ENCODE results near the gene MISP3. TPM values are rescaled to one million over a fixed set of nuclear protein-coding genes. Genes with fewer than 3 reads are reported as not detected.
"Not testable (repeated sequence)": the region's sequence is repeated elsewhere in the genome, so short reads cannot be mapped to it uniquely, and the experiment has no call there.

The MISP3 gene
- 1 to 10 TPM; 4.6 to 6.4 (median 5.0) TPM for total RNA-seq

DNA sequence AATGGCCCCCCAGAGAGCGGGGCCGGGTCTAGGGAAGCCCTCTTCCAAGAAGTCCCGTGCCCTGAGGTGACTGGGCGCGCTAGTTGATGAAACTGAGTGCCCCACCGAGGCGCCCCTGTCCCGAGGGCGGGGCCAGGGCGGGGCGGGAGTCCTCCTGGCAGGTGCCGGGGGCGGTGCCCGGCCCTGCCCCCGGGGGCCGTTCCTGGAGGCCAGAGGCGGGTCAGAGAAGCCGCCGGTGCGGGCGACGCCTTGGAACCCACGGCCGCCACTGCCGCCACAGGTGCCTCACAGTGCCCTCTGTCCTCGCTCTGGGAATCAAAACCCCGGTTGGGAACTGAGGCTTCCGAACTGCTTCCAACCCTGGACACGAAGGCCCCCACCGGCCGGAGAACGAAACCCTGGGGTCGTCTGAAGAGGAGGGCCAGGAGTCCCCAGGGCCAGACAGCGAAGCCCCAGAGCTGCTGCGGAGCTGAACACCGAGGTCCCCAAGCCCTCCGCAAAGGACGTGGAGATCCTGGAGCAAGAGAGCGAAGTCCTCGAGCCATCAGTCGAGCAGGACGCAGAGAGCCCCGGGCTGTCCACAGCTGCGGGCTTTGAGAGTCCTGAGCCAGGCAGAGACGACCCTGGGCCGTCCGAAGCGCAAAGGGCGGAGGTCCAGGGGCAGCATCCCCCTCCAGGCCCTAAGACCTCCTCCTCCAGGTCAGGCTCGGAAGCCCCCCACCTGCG lies at the start of gene MISP3:
MISP3 (plus strand) TSS at position 252 of the 726 bp plus-strand sequence. CDS start 524 bp downstream, outside the sequence.
- H3K4me1 ChIP-seq = no peaks in the 10 kb centered on the region
- H3K27ac ChIP-seq = peak within 1 kb of the TSS; percentile 86 to 93
- no peaks in the 10 kb centered on the region for H3K9me3 ChIP-seq
- peak within 1 kb of the TSS; percentile 63 to 73 (median 71) for H3K4me3 ChIP-seq
- H3K27me3 ChIP-seq = no peaks in the 10 kb centered on the region
- DNase-seq (ENCODE audit: low spot score in 2 of 2) = no peak
- no peaks in the 10 kb centered on the region for H3K36me3 ChIP-seq
- intact Hi-C loops (cut with DNase I; ENCODE audit: low total_unique reads) = loop anchor here (10.0 kb wide), 1 partner anchor 188 kb away; no protein-coding TSS in a partner anchor
- TF ChIP-seq, protein P1, sequence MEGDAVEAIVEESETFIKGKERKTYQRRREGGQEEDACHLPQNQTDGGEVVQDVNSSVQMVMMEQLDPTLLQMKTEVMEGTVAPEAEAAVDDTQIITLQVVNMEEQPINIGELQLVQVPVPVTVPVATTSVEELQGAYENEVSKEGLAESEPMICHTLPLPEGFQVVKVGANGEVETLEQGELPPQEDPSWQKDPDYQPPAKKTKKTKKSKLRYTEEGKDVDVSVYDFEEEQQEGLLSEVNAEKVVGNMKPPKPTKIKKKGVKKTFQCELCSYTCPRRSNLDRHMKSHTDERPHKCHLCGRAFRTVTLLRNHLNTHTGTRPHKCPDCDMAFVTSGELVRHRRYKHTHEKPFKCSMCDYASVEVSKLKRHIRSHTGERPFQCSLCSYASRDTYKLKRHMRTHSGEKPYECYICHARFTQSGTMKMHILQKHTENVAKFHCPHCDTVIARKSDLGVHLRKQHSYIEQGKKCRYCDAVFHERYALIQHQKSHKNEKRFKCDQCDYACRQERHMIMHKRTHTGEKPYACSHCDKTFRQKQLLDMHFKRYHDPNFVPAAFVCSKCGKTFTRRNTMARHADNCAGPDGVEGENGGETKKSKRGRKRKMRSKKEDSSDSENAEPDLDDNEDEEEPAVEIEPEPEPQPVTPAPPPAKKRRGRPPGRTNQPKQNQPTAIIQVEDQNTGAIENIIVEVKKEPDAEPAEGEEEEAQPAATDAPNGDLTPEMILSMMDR (IDR thresholded peaks at IDR 0.05) = peak in 1 of 3 donors; percentile 20
- no peak for TF ChIP-seq POLR2AphosphoS5 (IDR thresholded peaks at IDR 0.05)
- no peak for TF ChIP-seq POLR2A (IDR thresholded peaks at IDR 0.05)

DNA sequence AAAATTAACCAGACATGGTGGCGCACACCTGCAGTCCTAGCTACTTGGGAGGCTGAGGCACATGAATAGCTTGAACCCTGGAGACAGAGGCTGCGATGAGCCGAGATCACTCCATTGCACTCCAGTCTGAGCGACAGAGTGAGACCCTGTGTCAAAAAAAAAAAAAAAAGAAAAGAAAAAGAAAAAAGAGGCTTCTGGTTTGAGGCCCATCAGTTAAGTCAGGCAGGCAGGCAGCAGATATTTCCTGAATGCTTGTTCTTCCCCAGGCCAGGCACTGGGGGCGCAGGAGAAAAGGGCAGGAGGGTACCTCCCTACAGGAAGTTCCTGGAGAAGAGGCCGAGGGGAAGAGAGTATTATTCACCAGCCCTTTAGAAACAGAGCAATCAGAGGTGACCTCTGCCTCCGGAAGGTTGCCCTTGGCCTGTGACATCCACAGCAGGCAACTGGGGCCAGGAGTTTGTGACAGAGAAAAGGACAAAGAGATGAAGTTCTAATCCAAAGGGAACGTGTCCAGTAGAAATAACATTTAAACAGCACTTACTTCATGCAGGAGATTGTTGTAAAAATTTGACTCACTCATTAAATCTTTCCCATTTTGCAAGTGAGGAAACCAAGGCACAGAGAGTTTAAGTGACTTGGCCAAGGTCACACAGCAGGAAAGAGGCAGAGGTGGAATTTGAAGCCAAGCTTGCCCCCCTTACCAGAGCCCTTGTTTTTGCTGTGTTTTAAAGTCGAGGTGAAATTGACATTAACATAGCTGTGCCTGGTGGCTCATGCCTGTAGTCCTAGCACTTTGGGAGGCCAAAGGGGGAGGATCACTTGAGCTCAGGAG lies 49.0 kb upstream of the MISP3 start:
- peak overlapping the region; percentile 61 to 69 for H3K27ac ChIP-seq
- DNase-seq (ENCODE audit: low spot score in 2 of 2) = no peak
- H3K4me3 ChIP-seq = no peak overlapping the region

DNA sequence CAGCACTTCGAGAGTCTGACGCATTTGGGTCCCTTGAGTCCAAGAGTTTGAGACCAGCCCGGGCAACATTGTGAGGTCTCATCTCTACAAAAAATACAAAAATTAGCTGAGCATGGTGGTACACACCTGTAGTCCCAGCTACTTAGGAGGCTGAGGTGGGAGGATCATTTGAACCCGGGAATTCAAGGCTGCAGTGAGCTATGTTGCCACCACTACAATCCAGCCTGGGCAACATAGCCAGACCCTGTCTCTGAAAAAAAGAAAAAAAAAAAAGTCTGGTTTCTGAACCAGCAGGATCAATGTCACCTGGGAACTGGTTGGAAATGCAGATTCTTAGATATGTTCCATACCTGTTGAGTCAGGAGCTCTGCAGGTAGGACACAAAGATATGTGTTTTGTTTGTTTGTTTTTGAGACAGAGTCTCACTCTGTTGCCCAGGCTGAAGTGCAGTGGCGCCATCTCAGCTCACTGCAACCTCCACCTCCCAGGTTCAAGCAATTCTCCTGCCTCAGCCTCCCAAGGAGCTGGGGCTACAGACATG lies 45.9 kb upstream of the MISP3 start:
- not testable (repeated sequence) for H3K4me3 ChIP-seq

More for the DNA sequence above, 49.0 kb upstream of the MISP3 start:
- intact Hi-C loops (cut with DNase I; ENCODE audit: low total_unique reads) = no loop called here
- TF ChIP-seq POLR2A (IDR thresholded peaks at IDR 0.05) (no peak), POLR2AphosphoS5 (IDR thresholded peaks at IDR 0.05) (peak in 1 of 3 donors; percentile 13)
- TF ChIP-seq, protein P1 (IDR thresholded peaks at IDR 0.05) = peak; percentile 36 to 51 (median 37)
- Histone ChIP-seq H3K9me3 (no peaks in the 10 kb centered on the region), H3K36me3 (no peaks in the 10 kb centered on the region), H3K4me1 (no peaks in the 10 kb centered on the region), H3K27me3 (no peaks in the 10 kb centered on the region)

DNA sequence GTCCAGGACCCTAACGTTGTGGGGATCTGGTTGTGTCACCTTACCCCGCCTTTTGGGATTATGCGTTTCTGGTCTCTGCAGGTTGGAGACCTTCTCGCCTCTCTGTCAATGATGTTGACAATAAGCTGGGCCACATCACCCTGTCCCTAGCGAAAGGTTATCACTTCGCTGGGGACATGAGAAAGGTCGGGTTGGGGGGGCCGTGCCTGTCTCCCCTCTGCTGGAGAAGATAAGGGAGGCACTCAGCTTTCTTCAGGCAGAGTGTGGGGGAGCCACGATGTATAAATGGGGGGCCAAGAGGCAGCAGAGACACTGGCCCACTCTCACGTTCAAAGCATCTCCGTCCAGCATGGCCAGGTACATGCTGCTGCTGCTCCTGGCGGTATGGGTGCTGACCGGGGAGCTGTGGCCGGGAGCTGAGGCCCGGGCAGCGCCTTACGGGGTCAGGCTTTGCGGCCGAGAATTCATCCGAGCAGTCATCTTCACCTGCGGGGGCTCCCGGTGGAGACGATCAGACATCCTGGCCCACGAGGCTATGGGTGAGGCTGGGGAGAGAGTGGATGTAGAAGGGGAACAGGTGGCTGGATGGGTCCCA lies 44.6 kb upstream of the MISP3 start, which contains the start of gene RLN3:
RLN3 (plus strand) TSS at position 293 of the 595 bp plus-strand sequence; CDS start at position 350, 57 bp downstream.
- Histone ChIP-seq H3K4me3 (no peak within 1 kb of the TSS), H3K36me3 (no peaks in the 10 kb centered on the region), H3K4me1 (peaks cover 0 to 4% of the 10 kb centered on the region in 2 donors), H3K27ac (no peak within 1 kb of the TSS), H3K9me3 (no peaks in the 10 kb centered on the region), H3K27me3 (no peaks in the 10 kb centered on the region)
- DNase-seq (ENCODE audit: low spot score in 2 of 2) = no peak
- TF ChIP-seq, protein P1 (IDR thresholded peaks at IDR 0.05) = no peak
- TF ChIP-seq POLR2AphosphoS5 (IDR thresholded peaks at IDR 0.05) = no peak
- intact Hi-C loops (cut with DNase I; ENCODE audit: low total_unique reads) = no loop called here

More for the DNA sequence above, 45.9 kb upstream of the MISP3 start:
- H3K27ac ChIP-seq; H3K4me1 ChIP-seq; H3K9me3 ChIP-seq; H3K36me3 ChIP-seq; DNase-seq (ENCODE audit: low spot score in 2 of 2); H3K27me3 ChIP-seq; intact Hi-C loops (cut with DNase I; ENCODE audit: low total_unique reads): not testable (repeated sequence)

DNA sequence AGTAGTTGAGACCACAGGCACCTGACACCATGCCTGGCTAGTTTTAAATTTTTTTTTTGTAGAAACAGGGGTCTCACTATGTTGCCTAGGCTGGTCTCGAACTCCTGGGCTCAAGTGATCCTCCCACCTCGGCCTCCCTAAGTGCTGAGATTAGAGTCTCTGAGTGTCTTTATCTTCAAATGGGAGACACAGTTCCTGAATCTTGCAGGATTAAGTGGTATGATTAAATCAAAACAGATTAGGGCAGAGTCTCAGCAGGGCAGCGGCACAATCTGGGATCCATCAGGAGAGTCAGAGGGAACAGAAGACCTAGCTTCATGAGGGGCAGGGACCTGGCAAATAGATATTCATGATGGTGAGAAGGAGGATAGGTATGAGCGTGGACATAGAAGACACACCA lies 43.7 kb upstream of the MISP3 start:
- H3K36me3 ChIP-seq = no peaks in the 10 kb centered on the region
- H3K4me1 ChIP-seq = peaks cover 0 to 4% of the 10 kb centered on the region in 2 donors
- no peaks in the 10 kb centered on the region for H3K9me3 ChIP-seq
- H3K4me3 ChIP-seq = no peak overlapping the region
- TF ChIP-seq POLR2AphosphoS5 (IDR thresholded peaks at IDR 0.05) (no peak), POLR2A (IDR thresholded peaks at IDR 0.05) (no peak)
- TF ChIP-seq, protein P1 (IDR thresholded peaks at IDR 0.05) = no peak
- intact Hi-C loops (cut with DNase I; ENCODE audit: low total_unique reads) = no loop called here
- no peaks in the 10 kb centered on the region for H3K27me3 ChIP-seq
- DNase-seq (ENCODE audit: low spot score in 2 of 2) = no peak
- no peak overlapping the region for H3K27ac ChIP-seq
